Mucosa of stomach (tissue), 1 donor: ENCODE measurements around the gene NET1.
"Not testable (repeated sequence)": the region's sequence is repeated elsewhere in the genome, so short reads cannot be mapped to it uniquely, and the experiment has no call there.

Source experiments
- H3K27me3 ChIP-seq: one replicate; pipeline ENCODE4 v1.7.0; 2013; ENCODE audit warnings: mild to moderate bottlenecking, low read length; ENCODE audit not compliant: control insufficient read depth, insufficient read depth
- H3K36me3 ChIP-seq: one replicate; pipeline ENCODE4 v1.7.0; 2013; ENCODE audit warnings: low read length; ENCODE audit not compliant: control insufficient read depth, insufficient read depth
- H3K4me1 ChIP-seq: one replicate; pipeline ENCODE4 v1.7.0; 2013; ENCODE audit warnings: mild to moderate bottlenecking, low read length; ENCODE audit not compliant: control insufficient read depth, insufficient read depth
- H3K4me3 ChIP-seq: one replicate; pipeline ENCODE4 v1.7.0; 2013; ENCODE audit warnings: low read length
- H3K9ac ChIP-seq: one replicate; pipeline ENCODE4 v1.7.0; 2013; ENCODE audit warnings: mild to moderate bottlenecking, low read length, moderate library complexity
- H3K9me3 ChIP-seq: one replicate; pipeline ENCODE4 v1.7.0; 2013; ENCODE audit warnings: mild to moderate bottlenecking, low read length, moderate library complexity; ENCODE audit not compliant: control insufficient read depth
- donor health status: Pancreatic carcinoma.

NET1 gene

DNA sequence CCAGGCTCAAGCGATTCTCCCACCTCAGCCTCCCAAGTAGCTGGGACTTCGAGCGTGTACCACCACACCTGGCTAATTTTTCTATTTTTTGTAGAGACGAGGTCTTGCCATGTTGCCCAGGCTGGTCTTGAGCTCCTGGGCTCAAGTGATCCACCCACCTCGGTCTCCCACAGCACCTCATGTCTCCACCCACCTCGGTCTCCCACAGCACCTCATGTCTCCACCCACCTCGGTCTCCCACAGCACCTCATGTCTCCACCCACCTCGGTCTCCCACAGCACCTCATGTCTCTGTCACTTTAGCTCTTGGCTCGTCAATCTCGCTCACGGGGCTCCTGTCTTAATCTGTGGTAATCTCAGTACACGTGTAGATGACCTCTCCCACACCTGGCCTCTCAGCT is 32.0 kb upstream of the NET1 start:
- H3K36me3 ChIP-seq, H3K27me3 ChIP-seq, H3K9me3 ChIP-seq, H3K9ac ChIP-seq, H3K4me3 ChIP-seq, H3K4me1 ChIP-seq: not testable (repeated sequence)

DNA sequence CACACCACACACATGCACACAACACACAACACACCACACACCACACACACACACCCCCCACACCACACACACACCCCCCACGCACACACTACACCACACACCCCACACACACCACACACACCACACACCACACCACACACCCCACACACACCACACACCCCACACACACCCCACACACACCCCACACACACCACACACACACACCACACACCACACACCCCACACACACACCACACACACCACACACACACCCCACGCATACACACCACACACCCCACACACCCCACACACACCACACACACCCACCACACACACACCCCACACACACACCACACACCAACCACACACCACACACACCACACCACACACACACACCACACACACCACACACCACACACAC is 31.2 kb upstream of the NET1 start:
- H3K9ac ChIP-seq: no peak overlapping the region
- no peak overlapping the region for H3K4me3 ChIP-seq
- H3K27me3 ChIP-seq: no peaks in the 10 kb centered on the region
- H3K4me1 ChIP-seq: no peaks in the 10 kb centered on the region
- H3K36me3 ChIP-seq: no peaks in the 10 kb centered on the region
- H3K9me3 ChIP-seq: no peaks in the 10 kb centered on the region

DNA sequence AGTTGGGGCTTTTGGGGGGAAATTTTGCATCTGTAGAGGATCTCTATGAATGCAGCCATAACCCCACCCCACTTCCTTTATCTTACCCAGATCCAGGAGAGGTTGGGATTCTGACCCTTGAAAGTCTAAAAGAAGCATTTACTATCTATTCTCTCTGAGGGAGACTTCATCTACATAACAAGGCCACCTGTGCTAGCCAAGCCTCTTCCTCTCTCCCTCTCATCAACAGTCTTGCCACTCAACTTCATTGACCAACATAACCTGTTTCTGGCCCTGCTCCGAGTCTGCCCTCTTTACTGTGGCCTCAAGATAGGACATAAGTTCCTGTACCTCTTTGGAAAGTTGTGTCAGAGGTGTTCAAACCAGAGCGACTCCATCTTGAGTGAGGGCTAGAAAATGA is 27.1 kb upstream of the NET1 start:
- no peaks in the 10 kb centered on the region for H3K4me1 ChIP-seq
- no peak overlapping the region for H3K4me3 ChIP-seq
- H3K9ac ChIP-seq: no peak overlapping the region
- no peaks in the 10 kb centered on the region for H3K36me3 ChIP-seq
- no peaks in the 10 kb centered on the region for H3K27me3 ChIP-seq
- H3K9me3 ChIP-seq: no peaks in the 10 kb centered on the region

DNA sequence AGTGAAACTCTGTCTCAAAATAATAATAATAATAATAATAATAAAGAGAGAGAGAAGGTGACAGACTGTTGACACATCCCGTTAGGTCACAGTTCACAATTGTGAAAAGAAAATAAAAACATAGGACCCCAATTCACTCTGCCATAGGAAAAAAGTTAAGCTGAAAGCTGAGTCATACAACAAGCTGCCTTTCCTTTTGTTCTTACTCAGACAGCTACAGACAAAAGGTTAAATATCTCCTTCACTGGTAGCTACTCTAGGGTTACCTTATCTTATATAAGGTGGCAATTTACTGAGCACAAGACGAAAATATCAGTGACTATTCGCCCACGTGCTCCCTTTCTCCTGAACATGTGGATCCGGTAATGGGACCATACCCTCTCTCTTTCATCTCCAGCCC is 25.2 kb upstream of the NET1 start:
- no peaks in the 10 kb centered on the region for H3K4me1 ChIP-seq
- no peaks in the 10 kb centered on the region for H3K27me3 ChIP-seq
- H3K4me3 ChIP-seq: no peak overlapping the region
- H3K36me3 ChIP-seq: no peaks in the 10 kb centered on the region
- no peak overlapping the region for H3K9ac ChIP-seq
- no peaks in the 10 kb centered on the region for H3K9me3 ChIP-seq

DNA sequence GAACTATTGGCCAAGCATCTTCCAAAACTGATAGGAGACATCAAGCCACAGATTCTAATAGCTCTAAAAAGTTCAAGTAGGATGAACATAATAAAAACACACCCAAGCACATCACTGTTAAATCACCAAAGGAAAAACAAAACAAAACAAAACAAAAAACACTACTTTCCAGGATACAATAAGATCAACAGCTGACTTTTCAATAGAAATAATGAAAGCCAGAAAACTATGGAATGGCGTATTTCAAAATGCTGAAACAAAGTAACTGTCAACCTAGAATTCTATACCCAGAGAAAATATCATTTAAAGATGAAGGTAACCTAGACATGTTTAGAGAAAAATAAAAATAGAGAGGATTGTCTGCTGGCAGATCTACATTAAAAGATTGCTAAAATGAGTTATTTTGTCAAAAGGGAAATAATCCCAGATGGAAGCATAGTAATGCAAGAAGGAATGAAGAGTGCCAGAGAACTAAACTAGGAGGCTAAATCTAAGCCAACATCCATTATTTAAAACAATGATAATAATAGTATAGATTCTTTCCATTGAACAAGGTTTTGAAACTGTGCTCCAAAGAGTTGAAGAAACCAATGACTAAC is 21.7 kb upstream of the NET1 start:
- Histone ChIP-seq H3K27me3 (no peaks in the 10 kb centered on the region), H3K4me1 (no peaks in the 10 kb centered on the region), H3K36me3 (no peaks in the 10 kb centered on the region), H3K9me3 (no peaks in the 10 kb centered on the region), H3K9ac (no peak overlapping the region), H3K4me3 (no peak overlapping the region)

DNA sequence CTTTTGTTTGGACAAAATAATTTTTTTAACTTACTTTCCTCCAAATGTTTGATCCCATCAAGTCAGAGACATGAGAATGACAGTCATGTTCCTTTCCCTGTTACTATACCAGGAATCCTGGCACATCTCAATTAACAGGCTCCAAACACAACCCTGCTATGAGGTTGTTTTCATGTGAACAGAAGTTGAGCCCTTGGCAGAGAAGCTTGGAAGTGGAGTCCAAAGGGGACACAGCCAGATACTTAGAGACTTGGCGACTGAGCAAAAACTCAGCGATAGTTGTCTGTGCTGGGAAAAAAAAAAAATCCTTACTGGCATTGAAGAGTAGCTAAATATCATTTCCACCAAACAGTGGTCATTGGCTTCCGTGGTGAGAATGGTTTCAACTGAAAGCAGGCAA is 20.6 kb upstream of the NET1 start:
- Histone ChIP-seq H3K9me3 (no peaks in the 10 kb centered on the region), H3K27me3 (no peaks in the 10 kb centered on the region), H3K9ac (no peak overlapping the region), H3K4me3 (no peak overlapping the region), H3K36me3 (no peaks in the 10 kb centered on the region), H3K4me1 (no peaks in the 10 kb centered on the region)

DNA sequence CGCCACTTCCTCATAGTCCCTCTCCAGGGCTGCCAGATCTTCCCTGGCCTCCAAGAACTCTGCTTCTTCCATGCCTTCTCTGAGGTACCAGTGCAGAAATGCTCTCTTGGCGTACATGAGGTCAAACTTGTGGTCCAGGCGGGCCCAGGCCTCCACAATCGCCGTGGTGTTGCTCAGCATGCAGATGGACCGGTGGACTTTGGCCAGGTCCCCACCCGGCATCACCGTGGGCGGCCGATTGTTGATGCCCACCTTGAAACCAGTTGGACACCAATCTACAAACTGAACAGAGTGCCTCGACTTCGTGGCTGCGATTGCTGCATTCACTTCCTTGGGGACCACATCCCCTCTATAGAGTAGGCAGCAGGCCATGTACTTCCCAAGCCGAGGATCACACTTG is 18.8 kb upstream of the NET1 start:
- Histone ChIP-seq H3K36me3 (no peaks in the 10 kb centered on the region), H3K9me3 (no peaks in the 10 kb centered on the region), H3K4me1 (no peaks in the 10 kb centered on the region), H3K9ac (no peak overlapping the region), H3K4me3 (no peak overlapping the region), H3K27me3 (no peaks in the 10 kb centered on the region)

DNA sequence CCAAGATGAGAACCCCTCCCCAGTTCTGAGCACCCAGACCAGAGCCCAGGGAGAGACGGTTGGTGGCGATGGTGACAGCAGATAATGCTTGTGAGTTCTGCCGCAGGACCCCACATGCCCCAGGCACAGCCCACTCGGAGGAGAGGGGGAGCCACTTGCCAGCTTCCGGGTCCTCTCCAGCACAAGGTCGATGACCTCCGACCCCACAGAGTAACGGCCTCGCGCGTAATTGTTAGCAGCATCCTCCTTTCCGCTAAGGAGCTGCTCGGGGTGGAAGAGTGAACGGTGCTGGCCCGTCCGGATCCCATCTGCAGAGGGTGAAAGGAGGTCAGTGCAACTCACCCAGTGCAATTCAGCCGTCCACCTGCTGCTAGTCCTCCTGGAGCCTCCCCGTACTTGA is 17.2 kb upstream of the NET1 start:
- H3K4me3 ChIP-seq: no peak overlapping the region
- H3K9me3 ChIP-seq: no peaks in the 10 kb centered on the region
- H3K9ac ChIP-seq: no peak overlapping the region
- no peaks in the 10 kb centered on the region for H3K4me1 ChIP-seq
- H3K36me3 ChIP-seq: no peaks in the 10 kb centered on the region
- no peaks in the 10 kb centered on the region for H3K27me3 ChIP-seq

DNA sequence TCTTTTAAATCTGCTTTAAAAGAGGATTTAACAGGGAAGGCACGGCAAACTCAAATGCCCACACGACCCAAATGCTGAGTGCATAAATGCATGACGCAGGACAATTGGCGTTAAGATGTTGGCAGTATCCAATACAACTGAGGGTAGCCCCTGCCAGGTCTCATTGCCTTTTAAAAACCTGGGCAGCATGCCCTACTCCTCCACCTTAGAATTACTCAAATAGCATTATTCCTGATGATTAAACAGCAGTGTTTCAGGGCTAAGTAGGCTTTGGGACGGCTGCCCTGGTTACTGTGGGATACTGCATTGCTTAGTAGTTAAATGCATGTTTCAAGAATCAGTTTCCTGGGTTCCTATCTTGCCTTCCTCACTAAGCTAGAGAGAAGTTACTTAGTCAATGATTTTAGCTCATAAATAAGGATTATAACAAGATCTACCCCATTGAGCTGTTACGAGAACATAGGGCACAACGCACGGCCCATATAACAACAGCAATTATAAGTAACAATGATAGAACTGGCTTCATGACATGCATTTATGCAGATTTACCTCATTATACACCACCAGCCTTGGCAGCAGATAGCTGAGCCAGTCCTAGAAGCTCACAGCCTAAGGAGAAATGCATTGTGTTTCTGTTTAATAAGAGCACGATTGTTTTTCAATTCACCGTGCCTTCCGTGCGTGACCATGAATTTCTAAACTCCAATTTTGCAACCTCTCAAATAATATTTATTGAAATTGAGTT is 15.6 kb upstream of the NET1 start:
- no peaks in the 10 kb centered on the region for H3K9me3 ChIP-seq
- H3K4me1 ChIP-seq: no peaks in the 10 kb centered on the region
- H3K27me3 ChIP-seq: no peaks in the 10 kb centered on the region
- no peak overlapping the region for H3K9ac ChIP-seq
- H3K4me3 ChIP-seq: no peak overlapping the region
- no peaks in the 10 kb centered on the region for H3K36me3 ChIP-seq

DNA sequence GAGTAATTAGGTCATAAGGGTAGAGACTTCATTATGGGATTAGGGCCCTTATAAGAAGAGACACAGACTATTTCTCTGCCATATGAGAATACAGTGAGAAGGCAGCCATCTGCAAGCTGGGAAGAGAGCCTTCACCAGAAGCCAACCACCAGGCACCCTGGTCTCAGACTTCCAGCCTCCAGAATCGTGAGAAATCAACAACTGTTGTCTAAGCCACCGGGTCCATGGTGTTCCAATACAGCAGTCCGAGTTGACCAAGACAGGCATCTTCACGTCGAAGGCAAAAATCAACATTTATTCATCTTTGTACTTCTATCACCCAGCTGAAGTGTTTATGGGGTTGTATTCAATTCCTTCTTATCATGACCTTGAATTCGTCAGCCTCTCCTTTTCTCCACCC is 13.0 kb upstream of the NET1 start:
- H3K4me3 ChIP-seq: no peak overlapping the region

DNA sequence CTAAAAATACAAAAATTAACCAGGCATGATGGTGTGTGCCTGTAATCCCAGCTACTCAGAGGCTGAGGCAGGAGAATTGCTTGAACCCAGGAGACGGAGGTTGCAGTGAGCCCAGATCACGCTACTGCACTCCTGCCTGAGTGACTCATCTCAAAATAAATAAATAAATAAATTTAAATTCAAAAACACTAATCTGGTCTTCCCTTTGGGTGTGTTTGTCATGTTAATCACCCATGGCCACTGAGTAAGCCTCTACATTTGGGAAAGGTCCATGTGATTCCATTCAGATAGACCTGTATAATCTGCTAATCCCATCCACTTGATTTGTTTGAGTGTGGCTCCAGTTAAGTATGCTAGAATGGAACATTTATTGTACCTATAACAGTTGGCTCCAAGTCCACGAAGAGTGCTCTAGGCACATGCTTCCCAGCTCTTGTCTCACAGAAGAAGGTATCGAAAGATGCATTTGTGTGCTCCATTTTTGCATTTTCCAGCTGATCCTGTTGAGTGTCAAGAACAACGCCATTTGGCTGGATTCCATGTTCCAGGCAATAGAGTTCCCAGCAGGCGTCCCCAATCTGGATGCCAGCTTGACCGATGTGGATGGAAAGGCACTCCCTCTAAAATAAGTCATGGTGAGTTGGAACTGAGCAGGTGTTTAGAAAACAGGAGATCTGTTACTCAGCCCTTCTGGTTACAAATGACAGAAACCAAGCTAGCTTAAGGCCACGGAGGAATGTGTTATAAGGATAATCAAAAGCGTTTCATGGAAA is 11.7 kb upstream of the NET1 start:
- Histone ChIP-seq H3K4me3 (no peak overlapping the region), H3K9ac (no peak overlapping the region), H3K9me3 (no peaks in the 10 kb centered on the region), H3K36me3 (no peaks in the 10 kb centered on the region), H3K4me1 (peaks cover 4% of the 10 kb centered on the region), H3K27me3 (no peaks in the 10 kb centered on the region)

More for the DNA sequence above, 13.0 kb upstream of the NET1 start:
- Histone ChIP-seq H3K9me3 (no peaks in the 10 kb centered on the region), H3K27me3 (no peaks in the 10 kb centered on the region), H3K9ac (no peak overlapping the region), H3K4me1 (peaks cover 4% of the 10 kb centered on the region), H3K36me3 (no peaks in the 10 kb centered on the region)

DNA sequence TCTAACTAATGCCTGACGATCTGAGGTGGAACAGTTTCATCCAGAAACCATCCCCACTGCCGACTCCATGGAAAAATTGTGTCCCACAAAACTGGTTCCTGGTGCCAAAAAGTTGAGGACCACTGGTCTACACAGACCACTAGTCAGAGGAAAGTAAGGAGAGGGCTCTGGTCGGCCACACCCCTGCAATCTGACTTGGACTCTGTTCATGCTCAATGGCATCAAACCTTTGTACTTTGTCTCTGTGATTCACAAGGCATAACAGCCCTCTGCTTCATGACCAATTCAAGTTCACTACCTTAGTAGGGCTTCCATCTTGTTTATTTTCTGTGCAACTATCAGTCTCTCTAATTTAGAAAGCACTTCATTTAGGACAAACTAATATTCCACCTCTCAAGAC is 9.6 kb upstream of the NET1 start:
- no peak overlapping the region for H3K9ac ChIP-seq
- H3K4me3 ChIP-seq: no peak overlapping the region
- H3K27me3 ChIP-seq: no peaks in the 10 kb centered on the region
- H3K36me3 ChIP-seq: no peaks in the 10 kb centered on the region
- H3K9me3 ChIP-seq: no peaks in the 10 kb centered on the region
- peaks cover 4% of the 10 kb centered on the region for H3K4me1 ChIP-seq
